ENCODE data around the gene USP4.
A peak's percentile ranks its signal among the peaks of the same experiment; 100 is the strongest.

Gene USP4, protein sequence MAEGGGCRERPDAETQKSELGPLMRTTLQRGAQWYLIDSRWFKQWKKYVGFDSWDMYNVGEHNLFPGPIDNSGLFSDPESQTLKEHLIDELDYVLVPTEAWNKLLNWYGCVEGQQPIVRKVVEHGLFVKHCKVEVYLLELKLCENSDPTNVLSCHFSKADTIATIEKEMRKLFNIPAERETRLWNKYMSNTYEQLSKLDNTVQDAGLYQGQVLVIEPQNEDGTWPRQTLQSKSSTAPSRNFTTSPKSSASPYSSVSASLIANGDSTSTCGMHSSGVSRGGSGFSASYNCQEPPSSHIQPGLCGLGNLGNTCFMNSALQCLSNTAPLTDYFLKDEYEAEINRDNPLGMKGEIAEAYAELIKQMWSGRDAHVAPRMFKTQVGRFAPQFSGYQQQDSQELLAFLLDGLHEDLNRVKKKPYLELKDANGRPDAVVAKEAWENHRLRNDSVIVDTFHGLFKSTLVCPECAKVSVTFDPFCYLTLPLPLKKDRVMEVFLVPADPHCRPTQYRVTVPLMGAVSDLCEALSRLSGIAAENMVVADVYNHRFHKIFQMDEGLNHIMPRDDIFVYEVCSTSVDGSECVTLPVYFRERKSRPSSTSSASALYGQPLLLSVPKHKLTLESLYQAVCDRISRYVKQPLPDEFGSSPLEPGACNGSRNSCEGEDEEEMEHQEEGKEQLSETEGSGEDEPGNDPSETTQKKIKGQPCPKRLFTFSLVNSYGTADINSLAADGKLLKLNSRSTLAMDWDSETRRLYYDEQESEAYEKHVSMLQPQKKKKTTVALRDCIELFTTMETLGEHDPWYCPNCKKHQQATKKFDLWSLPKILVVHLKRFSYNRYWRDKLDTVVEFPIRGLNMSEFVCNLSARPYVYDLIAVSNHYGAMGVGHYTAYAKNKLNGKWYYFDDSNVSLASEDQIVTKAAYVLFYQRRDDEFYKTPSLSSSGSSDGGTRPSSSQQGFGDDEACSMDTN

DNA sequence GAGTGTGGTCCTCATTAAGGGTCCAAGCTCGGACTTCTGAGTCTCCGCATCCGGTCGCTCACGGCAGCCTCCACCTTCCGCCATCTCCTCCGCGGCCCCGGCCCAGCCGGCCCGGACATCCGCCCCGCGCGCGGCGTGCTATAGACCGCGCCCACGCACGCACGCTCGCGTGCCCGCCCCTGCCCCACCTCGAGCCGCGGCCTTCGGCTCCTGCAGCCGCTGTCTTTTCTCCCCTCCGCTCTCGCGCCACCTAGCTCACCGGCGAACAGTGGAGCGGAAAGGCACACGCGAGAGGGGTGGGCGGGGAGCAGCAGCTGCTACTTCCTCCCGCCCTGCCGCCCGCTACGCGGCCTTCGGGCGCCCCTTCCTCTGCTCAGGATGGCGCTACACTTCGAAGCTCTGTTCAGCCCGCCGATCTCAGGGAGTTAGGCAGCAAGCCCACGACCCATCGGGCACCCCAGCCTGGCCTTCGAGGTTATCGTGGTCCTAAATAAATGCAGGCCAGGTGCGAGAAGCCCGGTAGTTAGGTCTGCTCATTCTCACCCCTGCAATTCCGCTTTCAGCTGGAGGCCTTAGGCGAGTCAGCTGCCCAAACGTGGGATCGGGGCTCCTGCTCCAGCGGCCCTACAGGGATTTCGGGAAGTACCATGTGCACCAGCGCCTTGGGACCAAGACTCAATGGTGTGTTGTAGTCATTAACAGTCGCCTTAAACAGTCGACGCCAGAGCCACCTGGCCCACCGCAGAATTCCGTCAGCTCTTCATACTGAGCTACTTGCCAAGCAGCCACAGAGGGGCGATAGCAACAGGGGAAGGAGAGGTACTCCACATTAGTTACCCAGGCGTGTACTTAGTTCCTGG, at the start of gene USP4:
Gene USP4, minus strand, starts transcription at position 113 of the 860 bp plus-strand sequence. Its CDS starts 29 bp downstream, at position 84.
- H3K4me1 ChIP-seq (ENCODE audit: insufficient read depth, insufficient read length): no peaks in the 10 kb centered on the region
- H3K27me3 ChIP-seq (ENCODE audit: insufficient read depth, insufficient read length): no peaks in the 10 kb centered on the region
- no peaks in the 10 kb centered on the region for H3K9me3 ChIP-seq (ENCODE audit: insufficient read depth, low read length)
- peaks cover 16% of the 10 kb centered on the region for H3K36me3 ChIP-seq (ENCODE audit: insufficient read depth, insufficient read length, low read length)
- H3K9ac ChIP-seq (ENCODE audit: insufficient read length, low read depth): peak within 1 kb of the TSS; percentile 98
- TF ChIP-seq ZNF274 (IDR thresholded peaks at IDR 0.05; ENCODE audit: low read depth, low read length) (no peak), SUZ12 (IDR thresholded peaks at IDR 0.05; ENCODE audit: extremely low read depth, insufficient read depth, insufficient read length) (no peak), YY1 (IDR thresholded peaks at IDR 0.05; ENCODE audit: insufficient read depth, insufficient read length) (no peak)
- peak; percentile 78 for DNase-seq (ENCODE audit: low read depth, low spot score)
- peak within 1 kb of the TSS; percentile 87 for H3K4me3 ChIP-seq (ENCODE audit: insufficient read length, low read depth)

DNA sequence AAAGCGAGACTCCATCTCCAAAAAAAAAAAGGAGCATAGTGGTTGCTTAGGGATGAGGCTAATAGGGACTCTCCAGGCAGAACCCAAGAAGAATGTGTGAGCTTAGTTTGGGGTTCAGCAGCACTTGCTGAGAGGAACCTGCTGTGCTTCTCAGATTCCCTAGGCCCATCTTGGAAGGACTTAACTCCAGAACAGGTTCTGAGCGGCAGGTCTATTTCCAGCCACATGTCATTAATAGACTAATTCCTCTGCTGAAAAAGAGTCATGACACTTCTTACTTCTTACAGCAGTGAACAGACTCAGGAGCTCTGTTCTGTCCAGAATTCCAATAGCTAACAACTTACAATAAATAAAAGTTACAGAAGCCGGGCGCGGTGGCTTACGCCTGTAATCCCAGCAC, 49.4 kb upstream of the USP4 start:
- no peak for DNase-seq (ENCODE audit: low read depth, low spot score)
- Histone ChIP-seq H3K36me3 (ENCODE audit: insufficient read depth, insufficient read length, low read length) (peaks cover 29% of the 10 kb centered on the region), H3K9ac (ENCODE audit: insufficient read length, low read depth) (no peak overlapping the region), H3K27me3 (ENCODE audit: insufficient read depth, insufficient read length) (no peaks in the 10 kb centered on the region), H3K4me3 (ENCODE audit: insufficient read length, low read depth) (no peak overlapping the region), H3K9me3 (ENCODE audit: insufficient read depth, low read length) (no peaks in the 10 kb centered on the region), H3K4me1 (ENCODE audit: insufficient read depth, insufficient read length) (no peaks in the 10 kb centered on the region)
- TF ChIP-seq ZNF274 (IDR thresholded peaks at IDR 0.05; ENCODE audit: low read depth, low read length) (no peak), SUZ12 (IDR thresholded peaks at IDR 0.05; ENCODE audit: extremely low read depth, insufficient read depth, insufficient read length) (no peak)

DNA sequence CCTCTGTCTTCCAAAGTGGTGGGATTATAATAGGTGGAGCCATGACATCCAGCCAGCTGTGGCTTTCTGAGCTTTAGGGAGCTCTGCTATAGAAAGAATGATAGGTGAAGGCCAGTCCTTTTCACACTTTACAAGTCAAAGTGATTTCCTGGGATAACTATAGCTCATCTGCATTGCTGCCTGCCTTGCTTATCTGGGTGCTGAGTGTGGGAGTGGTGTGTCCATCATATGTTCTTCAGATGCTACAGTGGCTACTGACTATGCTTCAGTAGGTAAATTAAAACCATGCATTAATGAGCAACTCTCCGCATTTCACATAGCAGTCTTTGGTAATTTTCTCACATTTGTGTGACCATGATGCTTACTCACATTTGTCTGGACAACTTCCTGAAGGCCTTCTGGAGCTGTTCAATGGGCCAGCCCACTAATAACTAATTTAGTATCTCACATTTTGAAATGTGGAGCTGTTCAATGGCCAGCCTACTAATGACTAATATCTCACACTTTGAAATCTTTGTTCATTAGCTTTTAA, 48.5 kb upstream of the USP4 start:
- Histone ChIP-seq H3K4me3 (ENCODE audit: insufficient read length, low read depth) (no peak overlapping the region), H3K36me3 (ENCODE audit: insufficient read depth, insufficient read length, low read length) (peaks cover 25% of the 10 kb centered on the region), H3K27me3 (ENCODE audit: insufficient read depth, insufficient read length) (no peaks in the 10 kb centered on the region), H3K9me3 (ENCODE audit: insufficient read depth, low read length) (no peaks in the 10 kb centered on the region), H3K4me1 (ENCODE audit: insufficient read depth, insufficient read length) (no peaks in the 10 kb centered on the region), H3K9ac (ENCODE audit: insufficient read length, low read depth) (no peak overlapping the region)
- no peak for DNase-seq (ENCODE audit: low read depth, low spot score)
- TF ChIP-seq SUZ12 (IDR thresholded peaks at IDR 0.05; ENCODE audit: extremely low read depth, insufficient read depth, insufficient read length) (no peak), YY1 (IDR thresholded peaks at IDR 0.05; ENCODE audit: insufficient read depth, insufficient read length) (no peak), ZNF274 (IDR thresholded peaks at IDR 0.05; ENCODE audit: low read depth, low read length) (no peak)

DNA sequence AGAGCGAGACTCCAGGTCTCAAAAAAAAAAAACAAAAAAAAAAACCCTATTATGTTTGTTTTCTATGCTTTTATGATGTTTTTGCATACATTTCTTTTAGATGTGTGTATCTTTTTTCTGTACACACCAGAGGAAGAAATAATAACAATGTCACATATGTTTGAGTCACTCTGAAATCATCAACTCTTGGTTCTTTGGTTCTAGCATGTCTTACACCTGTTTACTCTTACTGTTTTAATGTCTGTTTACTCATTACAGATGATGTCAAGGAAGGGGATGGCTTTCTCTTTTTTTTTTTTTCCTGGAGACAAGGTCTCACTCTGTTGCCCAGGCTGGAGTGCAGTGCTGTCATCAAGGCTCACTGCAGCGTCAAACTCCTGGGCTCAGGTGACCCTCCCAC, 47.9 kb upstream of the USP4 start:
- Histone ChIP-seq H3K27me3 (ENCODE audit: insufficient read depth, insufficient read length) (no peaks in the 10 kb centered on the region), H3K4me3 (ENCODE audit: insufficient read length, low read depth) (no peak overlapping the region), H3K9me3 (ENCODE audit: insufficient read depth, low read length) (no peaks in the 10 kb centered on the region), H3K9ac (ENCODE audit: insufficient read length, low read depth) (no peak overlapping the region), H3K36me3 (ENCODE audit: insufficient read depth, insufficient read length, low read length) (peaks cover 19% of the 10 kb centered on the region), H3K4me1 (ENCODE audit: insufficient read depth, insufficient read length) (no peaks in the 10 kb centered on the region)
- no peak for DNase-seq (ENCODE audit: low read depth, low spot score)
- no peak for TF ChIP-seq ZNF274 (IDR thresholded peaks at IDR 0.05; ENCODE audit: low read depth, low read length)
- TF ChIP-seq SUZ12 (IDR thresholded peaks at IDR 0.05; ENCODE audit: extremely low read depth, insufficient read depth, insufficient read length): no peak
- no peak for TF ChIP-seq YY1 (IDR thresholded peaks at IDR 0.05; ENCODE audit: insufficient read depth, insufficient read length)

DNA sequence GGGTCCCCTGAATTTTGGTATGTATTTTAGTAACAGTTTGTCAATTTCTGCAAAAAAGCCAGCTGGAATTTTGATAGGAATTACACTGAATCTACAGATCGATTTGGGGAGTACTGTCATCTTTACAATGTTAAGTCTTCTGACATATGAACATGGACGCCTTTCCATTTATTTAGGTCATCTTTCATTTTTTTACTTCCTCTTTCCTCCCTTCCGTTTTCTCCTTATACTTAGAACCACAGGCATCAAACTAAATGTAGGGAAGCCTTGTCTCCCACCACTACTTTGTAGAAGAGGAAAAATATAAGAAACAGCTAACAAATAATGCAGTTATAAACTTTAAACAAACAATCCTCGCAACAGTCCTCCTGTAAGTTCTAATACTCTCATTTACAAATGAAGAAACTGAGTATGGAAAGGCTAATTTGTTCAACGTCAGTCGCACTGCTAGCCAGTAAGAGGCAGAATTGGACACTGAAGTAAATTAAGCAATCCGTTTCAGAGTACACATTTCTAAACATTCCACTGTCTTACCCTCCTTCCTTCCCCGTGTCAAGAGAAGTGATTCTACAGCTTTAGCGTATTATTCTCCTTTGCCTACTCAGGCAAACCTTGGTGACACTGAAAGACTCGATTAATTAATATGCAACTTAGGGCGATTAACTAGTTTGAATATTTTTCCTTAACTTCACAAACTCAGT, 46.4 kb upstream of the USP4 start:
- no peak for DNase-seq (ENCODE audit: low read depth, low spot score)
- no peaks in the 10 kb centered on the region for H3K4me1 ChIP-seq (ENCODE audit: insufficient read depth, insufficient read length)
- no peaks in the 10 kb centered on the region for H3K9me3 ChIP-seq (ENCODE audit: insufficient read depth, low read length)
- H3K27me3 ChIP-seq (ENCODE audit: insufficient read depth, insufficient read length): no peaks in the 10 kb centered on the region
- TF ChIP-seq ZNF274 (IDR thresholded peaks at IDR 0.05; ENCODE audit: low read depth, low read length): no peak
- TF ChIP-seq YY1 (IDR thresholded peaks at IDR 0.05; ENCODE audit: insufficient read depth, insufficient read length): no peak
- no peak for TF ChIP-seq SUZ12 (IDR thresholded peaks at IDR 0.05; ENCODE audit: extremely low read depth, insufficient read depth, insufficient read length)
- H3K36me3 ChIP-seq (ENCODE audit: insufficient read depth, insufficient read length, low read length): peaks cover 7% of the 10 kb centered on the region
- no peak overlapping the region for H3K4me3 ChIP-seq (ENCODE audit: insufficient read length, low read depth)
- H3K9ac ChIP-seq (ENCODE audit: insufficient read length, low read depth): no peak overlapping the region

DNA sequence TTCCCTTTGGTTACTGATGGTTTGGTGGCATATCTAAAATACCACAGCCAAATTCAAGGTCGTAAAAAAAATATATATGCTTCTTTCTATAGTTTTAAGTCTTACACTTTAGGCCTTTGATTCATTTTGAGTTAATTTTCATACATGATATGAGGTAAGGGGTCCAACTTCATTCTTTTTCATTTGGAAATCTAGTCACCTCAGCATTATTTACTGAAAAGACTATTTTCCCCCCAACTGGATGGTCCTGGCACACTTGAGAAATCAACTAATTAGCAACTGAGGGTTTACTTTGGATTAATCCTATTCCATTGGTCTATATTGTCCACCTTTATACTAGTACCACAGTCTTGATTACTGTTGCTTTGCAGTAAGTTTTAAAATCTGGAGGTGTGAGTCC, 45.8 kb upstream of the USP4 start:
- Histone ChIP-seq H3K27me3 (ENCODE audit: insufficient read depth, insufficient read length) (no peaks in the 10 kb centered on the region), H3K9ac (ENCODE audit: insufficient read length, low read depth) (no peak overlapping the region), H3K9me3 (ENCODE audit: insufficient read depth, low read length) (no peaks in the 10 kb centered on the region), H3K4me1 (ENCODE audit: insufficient read depth, insufficient read length) (no peaks in the 10 kb centered on the region), H3K4me3 (ENCODE audit: insufficient read length, low read depth) (no peak overlapping the region), H3K36me3 (ENCODE audit: insufficient read depth, insufficient read length, low read length) (peaks cover 7% of the 10 kb centered on the region)
- no peak for DNase-seq (ENCODE audit: low read depth, low spot score)
- TF ChIP-seq ZNF274 (IDR thresholded peaks at IDR 0.05; ENCODE audit: low read depth, low read length) (no peak), SUZ12 (IDR thresholded peaks at IDR 0.05; ENCODE audit: extremely low read depth, insufficient read depth, insufficient read length) (no peak), YY1 (IDR thresholded peaks at IDR 0.05; ENCODE audit: insufficient read depth, insufficient read length) (no peak)
